HFF-Myc (cell line): ENCODE measurements around the gene COL6A2.

Experiments used
- DNase-seq: peaks from one replicate; pipeline ENCODE4 v3.0.0-alpha.2; 2011; ENCODE audit warnings: low read depth; ENCODE audit errors: extremely low read depth
- H3K4me3 ChIP-seq: replicated peaks from 2 replicates; pipeline ENCODE4 v1.5.1; 2011; ENCODE audit warnings: low read depth, mild to moderate bottlenecking, control low read depth, low read length
- CTCF ChIP-seq: IDR thresholded peaks from 2 replicates; pipeline ENCODE4 v1.5.1; 2012; ENCODE audit warnings: mild to moderate bottlenecking, low read depth, low read length, control low read depth; ENCODE audit errors: missing control alignments

Gene COL6A2

GRCh38 chr21:46156678-46157077 lies 58.8 kb downstream of the COL6A2 start:
- no peak for DNase-seq

GRCh38 chr21:46157396-46157986 lies 59.6 kb downstream of the COL6A2 start:
- no peak for TF ChIP-seq CTCF
- DNase-seq: no peak
- H3K4me3 ChIP-seq: no peak overlapping the region

More at GRCh38 chr21:46156678-46157077, 58.8 kb downstream of the COL6A2 start:
- no peak overlapping the region for H3K4me3 ChIP-seq
- TF ChIP-seq CTCF: no peak

GRCh38 chr21:46157987-46158451 lies 60.1 kb downstream of the COL6A2 start:
- no peak for TF ChIP-seq CTCF
- DNase-seq: no peak

GRCh38 chr21:46158666-46159300 lies 60.9 kb downstream of the COL6A2 start:
- TF ChIP-seq CTCF: no peak
- no peak for DNase-seq
- no peak overlapping the region for H3K4me3 ChIP-seq

More at GRCh38 chr21:46157987-46158451, 60.1 kb downstream of the COL6A2 start:
- no peak overlapping the region for H3K4me3 ChIP-seq

- no peak for TF ChIP-seq CTCF
- DNase-seq: no peak
- H3K4me3 ChIP-seq: no peak overlapping the region
These were observed 61.5 kb downstream of the COL6A2 start for GRCh38 chr21:46159390-46159789.

- no peak for DNase-seq
- TF ChIP-seq CTCF: no peak
- H3K4me3 ChIP-seq: no peak overlapping the region
These were observed 62.1 kb downstream of the COL6A2 start for GRCh38 chr21:46159841-46160656.
